ENCODE results near the gene BTBD10. TPM values are rescaled to one million over a fixed set of nuclear protein-coding genes. Genes with fewer than 3 reads are reported as not detected.

Gene BTBD10
- total RNA-seq, 1 experiment from 2014 or later, result 23.3 TPM

- peak overlapping the region; percentile 85 for H3K9ac ChIP-seq (ENCODE audit: extremely low read depth, insufficient read length, low read length)
- H3K9me3 Mint-ChIP-seq, result no peaks in the 10 kb centered on the region
- no peak overlapping the region for H2AK5ac ChIP-seq (ENCODE audit: insufficient read length, low read length)
- peak overlapping the region; percentile 63 for H3K4me2 ChIP-seq (ENCODE audit: insufficient read depth, insufficient read length, low read length)
- H2BK20ac ChIP-seq (ENCODE audit: low read depth, low read length, poor library complexity, severe bottlenecking), result no peak overlapping the region
- no peaks in the 10 kb centered on the region; the same call in 1 of the 2 replicates for H3K4me1 ChIP-seq (ENCODE audit: insufficient read depth, low read length)
- no peak overlapping the region for H3K27ac ChIP-seq (ENCODE audit: insufficient read length, low read depth, low read length)
- no peak overlapping the region for H4K5ac ChIP-seq (ENCODE audit: insufficient read length, low read depth, low read length)
- no peak overlapping the region for H3K14ac ChIP-seq (ENCODE audit: insufficient read depth, low read length)
- no peaks in the 10 kb centered on the region; the same call in 1 of the 2 replicates for H3K79me2 ChIP-seq (ENCODE audit: insufficient read depth, low read length)
- no peaks in the 10 kb centered on the region for H3K9me3 ChIP-seq (ENCODE audit: control insufficient read depth, low read depth, low read length)
- H3K27ac Mint-ChIP-seq, result peak overlapping the region in 2 of 3 experiments; percentile 27 to 98; a peak in 3 of 7 replicates
- H3K4me1 Mint-ChIP-seq, result peaks cover 20 to 23% of the 10 kb centered on the region in 2 experiments
- no peaks in the 10 kb centered on the region for H4K20me1 ChIP-seq (ENCODE audit: control insufficient read depth, insufficient read depth, insufficient read length)
- no peak overlapping the region for H3K56ac ChIP-seq (ENCODE audit: insufficient read length, low read depth, low read length)
- H3K27me3 Mint-ChIP-seq (ENCODE audit: low read depth), result no peaks in the 10 kb centered on the region; the same call in 1 of the 2 replicates
- no peak overlapping the region for H2BK5ac ChIP-seq (ENCODE audit: insufficient read length, low read length)
- H3K27me3 ChIP-seq (ENCODE audit: insufficient read depth, low read length), result no peaks in the 10 kb centered on the region
- H3K23me2 ChIP-seq (ENCODE audit: insufficient read length, low read depth, low read length, poor library complexity, severe bottlenecking), result peaks cover 7% of the 10 kb centered on the region
- no peak overlapping the region for H2BK15ac ChIP-seq (ENCODE audit: low read depth, low read length)
- peak overlapping the region; percentile 98 for H3K4me3 Mint-ChIP-seq
- no peak for TF ChIP-seq CTCF (conservative IDR thresholded peaks at IDR 0.05)
- no peak overlapping the region for H3K4ac ChIP-seq (ENCODE audit: low read depth, low read length)
- WGBS (ENCODE audit: extremely low coverage, insufficient read length, low lambda C conversion rate), result no CpG with 5 or more reads among the region's 12 CpGs
- H2BK12ac ChIP-seq (ENCODE audit: insufficient read length, low read depth, low read length), result no peak overlapping the region
- no peak overlapping the region for H3K23ac ChIP-seq (ENCODE audit: insufficient read length, low read depth, low read length)
- H3K18ac ChIP-seq (ENCODE audit: insufficient read length, low read depth, low read length), result no peak overlapping the region
- no peak overlapping the region for H4K8ac ChIP-seq (replicated peaks; ENCODE audit: insufficient read length, low read depth, low read length)
- no peak for DNase-seq
- H2BK120ac ChIP-seq (ENCODE audit: low read depth, low read length, poor library complexity, severe bottlenecking), result no peak overlapping the region
- H2AFZ ChIP-seq (ENCODE audit: low read length), result no peak overlapping the region
- no peak overlapping the region for H3T11ph ChIP-seq (ENCODE audit: low read length)
- H4K91ac ChIP-seq (ENCODE audit: insufficient read length, low read depth, low read length), result no peak overlapping the region
- no peaks in the 10 kb centered on the region for H3K36me3 Mint-ChIP-seq (ENCODE audit: insufficient read depth in 1 of 3, low read depth in 3 of 3)
- H3K79me1 ChIP-seq (ENCODE audit: insufficient read depth, low read depth, low read length, poor library complexity, severe bottlenecking), result no peaks in the 10 kb centered on the region
These were observed 813 bp upstream of the BTBD10 start for GRCh38 chr11:13463779-13464290.

Data from H9 (cell line).